Activated CD4-positive, alpha-beta T cell treated with anti-CD3 and anti-CD28 coated beads for 1 hour (primary cell): ENCODE results near the gene TOMM34.

ENCODE experiments used
- DNase-seq: peaks from one replicate; pipeline ENCODE4 v3.0.0-alpha.2; 2020

Gene TOMM34, protein sequence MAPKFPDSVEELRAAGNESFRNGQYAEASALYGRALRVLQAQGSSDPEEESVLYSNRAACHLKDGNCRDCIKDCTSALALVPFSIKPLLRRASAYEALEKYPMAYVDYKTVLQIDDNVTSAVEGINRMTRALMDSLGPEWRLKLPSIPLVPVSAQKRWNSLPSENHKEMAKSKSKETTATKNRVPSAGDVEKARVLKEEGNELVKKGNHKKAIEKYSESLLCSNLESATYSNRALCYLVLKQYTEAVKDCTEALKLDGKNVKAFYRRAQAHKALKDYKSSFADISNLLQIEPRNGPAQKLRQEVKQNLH

DNA sequence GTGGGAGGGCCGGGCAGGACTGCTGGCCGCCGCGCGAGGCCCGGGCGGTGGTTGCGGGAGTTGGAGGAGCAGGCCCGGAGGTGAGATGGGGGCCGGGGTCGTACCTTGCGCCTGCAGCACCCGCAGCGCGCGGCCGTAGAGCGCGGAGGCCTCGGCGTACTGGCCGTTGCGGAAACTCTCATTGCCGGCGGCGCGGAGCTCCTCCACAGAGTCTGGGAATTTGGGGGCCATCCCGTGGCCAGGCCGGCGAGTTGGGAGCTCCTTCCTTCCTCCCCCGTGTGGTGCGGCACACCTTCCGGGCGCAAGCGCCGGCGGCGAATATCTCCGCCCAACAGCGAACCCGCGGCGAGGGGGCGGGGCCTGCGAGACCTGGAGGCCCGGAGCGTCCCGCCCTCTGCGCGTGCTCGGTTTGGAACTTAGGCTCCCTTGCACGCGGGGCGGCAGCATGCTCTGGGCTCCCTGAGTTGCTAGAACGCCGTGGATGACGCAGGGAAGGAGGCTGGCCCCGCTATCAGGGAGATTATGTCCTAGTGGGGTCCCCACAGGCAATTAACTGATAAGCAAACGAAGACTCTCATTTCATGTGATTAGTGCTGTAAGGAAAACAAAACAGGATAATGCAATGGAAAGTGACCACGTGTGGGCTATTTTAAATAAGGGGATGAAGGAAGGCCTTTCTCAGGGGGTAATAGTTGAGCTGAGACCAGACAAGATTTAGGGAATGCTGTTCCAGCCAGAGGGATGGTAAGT is at the start of gene TOMM34:
TSS of gene TOMM34 (minus strand) at position 295 of the 750 bp plus-strand sequence. CDS start at position 231, 64 bp downstream.
- DNase-seq: peak; percentile 89

DNA sequence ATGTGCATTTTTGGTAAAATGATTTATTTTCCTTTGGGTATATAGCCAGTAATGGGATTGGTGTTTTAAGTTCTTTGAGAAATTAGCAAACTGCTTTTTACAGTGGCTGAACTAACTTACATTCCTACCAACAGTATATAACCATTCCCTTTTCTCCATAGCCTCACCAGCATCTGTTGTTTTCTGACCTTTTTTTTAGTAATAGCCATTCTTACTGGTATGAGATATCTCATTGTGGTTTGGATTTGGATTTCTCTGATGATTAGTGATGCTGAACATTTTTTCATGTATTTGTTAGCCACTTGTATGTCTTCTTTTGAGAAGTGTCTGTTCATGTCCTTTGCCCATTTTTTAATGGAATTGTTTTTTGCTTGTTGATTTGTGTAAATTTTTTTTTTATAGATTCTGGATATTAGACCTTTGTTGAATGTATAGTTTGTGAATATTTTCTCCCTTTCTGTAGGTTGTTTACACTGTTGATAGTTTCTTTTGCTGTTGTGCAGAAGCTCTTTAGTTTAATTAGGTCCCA is 48.4 kb upstream of the TOMM34 start:
- DNase-seq: no peak

DNA sequence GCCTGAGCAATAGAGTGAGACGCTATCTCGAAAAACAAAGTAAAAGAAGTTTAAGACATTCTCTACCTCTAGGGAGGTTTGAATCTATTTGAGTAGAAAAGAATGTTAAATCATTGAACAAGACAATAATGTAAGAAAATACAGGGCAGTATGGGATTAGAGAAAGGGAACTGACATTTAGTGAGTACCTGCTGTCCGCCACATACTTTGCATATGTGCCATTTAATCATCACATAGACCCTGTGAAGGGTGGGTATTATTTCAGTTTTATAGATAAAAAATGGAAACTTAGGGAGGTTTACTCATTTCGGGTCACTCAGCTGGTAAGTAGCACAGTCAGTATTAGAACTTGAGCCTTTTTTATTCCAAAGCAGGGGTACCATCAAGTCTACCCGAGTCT is 37.5 kb upstream of the TOMM34 start:
- no peak for DNase-seq

DNA sequence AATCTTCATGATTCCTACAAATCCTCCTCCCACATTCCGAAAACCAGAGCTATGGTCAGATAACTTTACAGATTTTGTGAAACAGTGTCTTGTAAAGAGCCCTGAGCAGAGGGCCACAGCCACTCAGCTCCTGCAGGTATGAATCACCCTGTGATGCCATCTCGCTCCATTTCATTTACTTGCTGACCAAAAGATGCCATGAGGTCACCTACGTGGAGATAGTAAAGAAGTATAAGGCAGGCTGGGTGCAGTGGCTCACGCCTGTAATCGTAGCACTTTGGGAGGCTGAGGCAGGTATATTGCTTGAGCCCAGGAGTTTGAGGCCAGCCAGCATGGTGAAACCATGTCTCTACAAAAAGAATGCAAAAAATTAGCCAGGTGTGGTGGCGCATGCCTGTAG is 37.0 kb upstream of the TOMM34 start:
- DNase-seq: no peak

DNA sequence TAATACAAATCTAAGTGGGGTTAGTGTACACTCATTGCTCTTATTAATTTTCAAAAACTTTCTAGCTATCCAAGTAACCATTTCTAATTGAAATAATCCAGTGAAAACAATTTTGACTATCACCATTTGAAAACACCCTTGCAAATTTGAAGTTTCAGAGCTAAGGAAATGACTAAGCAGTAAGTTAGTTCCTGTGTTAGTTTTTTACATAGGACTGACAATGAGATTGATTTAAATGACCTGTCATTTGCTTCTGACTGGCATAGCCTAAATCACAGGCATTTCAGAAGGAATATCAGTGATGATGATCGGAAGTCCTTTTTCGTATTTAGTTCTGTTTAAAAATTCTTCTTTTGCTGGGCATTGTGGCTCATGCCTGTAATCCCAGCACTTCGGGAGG is 33.1 kb upstream of the TOMM34 start:
- DNase-seq: no peak

DNA sequence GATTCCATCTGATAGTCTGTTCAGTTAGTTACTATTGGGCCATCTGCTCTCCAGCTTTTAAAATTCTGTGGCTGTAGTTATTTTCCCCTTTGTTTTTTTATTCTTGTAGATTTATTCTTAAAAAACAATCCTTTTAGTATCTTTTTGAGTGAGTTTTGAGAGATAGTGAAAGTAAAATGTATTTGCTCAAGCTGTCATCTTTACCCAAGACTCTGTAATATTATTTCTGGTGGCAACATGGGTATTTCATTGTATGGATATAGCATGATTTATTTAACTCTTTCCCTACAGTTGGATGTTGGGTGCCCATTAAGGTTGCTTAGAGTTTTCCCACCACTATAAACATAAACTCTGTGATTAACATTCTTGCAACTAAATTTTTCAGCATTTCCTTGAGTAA is 30.8 kb upstream of the TOMM34 start:
- DNase-seq: no peak

DNA sequence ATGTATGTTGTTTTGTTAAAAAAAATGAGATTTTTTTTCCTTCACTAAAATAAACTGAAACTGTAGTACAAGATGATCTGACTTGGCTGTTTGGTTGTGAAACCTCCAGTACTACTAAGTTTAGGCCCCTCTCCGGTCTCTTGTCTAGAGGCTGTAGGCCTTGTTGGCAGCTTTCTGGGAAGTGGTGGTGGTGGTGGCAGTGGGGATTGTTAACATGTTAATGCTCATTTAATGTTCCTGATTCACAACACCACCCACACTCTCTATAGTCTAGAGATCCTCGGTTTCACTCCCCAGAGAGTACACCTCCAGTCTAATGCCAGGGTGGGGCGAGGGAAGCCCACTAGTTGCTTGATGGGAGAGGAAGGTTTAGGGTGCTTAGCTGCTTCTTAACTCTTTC is 30.2 kb upstream of the TOMM34 start:
- no peak for DNase-seq

DNA sequence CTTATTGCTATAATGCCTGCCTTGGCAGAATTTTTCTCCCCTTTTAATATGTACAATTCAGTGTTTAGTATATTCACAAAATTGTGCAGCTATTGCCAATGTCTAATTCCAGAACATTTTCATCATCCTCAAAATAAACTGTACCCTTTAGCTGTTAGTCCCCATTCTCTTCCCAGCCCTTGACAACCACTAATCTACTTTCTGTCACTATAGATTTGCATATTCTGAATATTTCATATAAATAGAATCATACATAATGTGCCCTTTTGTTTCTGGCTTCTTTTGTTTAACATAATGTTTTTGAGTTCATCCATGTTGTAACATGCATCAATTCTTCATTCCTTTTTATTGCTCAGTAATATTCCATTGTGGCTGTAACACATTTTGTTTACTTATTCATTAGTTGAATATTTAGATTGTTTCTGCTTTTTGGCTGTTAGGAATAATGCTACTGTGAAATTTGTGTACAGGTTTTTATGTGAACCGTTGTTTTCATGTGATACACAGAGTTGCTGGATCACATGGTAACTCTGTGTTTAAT is 28.5 kb upstream of the TOMM34 start:
- no peak for DNase-seq

DNA sequence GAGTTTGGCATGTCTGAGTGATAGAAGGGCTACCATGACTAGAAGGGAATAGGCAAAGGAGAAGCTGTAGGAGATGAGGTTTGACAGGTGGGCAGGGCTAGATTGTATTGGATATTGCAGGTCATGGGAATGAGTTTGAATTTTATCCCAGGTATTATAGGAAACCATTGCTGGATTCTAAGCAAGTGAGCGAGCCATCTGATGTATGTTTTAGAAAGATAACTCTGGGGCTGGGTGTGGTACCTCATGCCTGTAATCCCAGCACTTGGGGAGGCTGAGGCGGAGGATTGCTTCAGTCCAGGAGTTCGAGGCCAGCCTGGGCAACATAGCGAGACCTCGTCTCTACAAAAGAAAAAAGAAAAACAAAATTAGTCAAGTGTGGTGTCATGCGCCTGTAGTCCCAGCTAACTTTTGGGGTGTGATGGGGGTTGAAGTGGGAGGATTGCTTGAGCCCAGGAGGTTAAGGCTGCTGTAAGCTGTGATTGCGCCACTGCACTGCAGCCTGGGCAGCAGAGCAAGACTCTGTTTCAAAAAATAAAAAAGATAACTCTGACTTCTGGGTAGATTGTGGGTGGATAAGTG is 23.0 kb upstream of the TOMM34 start:
- no peak for DNase-seq

DNA sequence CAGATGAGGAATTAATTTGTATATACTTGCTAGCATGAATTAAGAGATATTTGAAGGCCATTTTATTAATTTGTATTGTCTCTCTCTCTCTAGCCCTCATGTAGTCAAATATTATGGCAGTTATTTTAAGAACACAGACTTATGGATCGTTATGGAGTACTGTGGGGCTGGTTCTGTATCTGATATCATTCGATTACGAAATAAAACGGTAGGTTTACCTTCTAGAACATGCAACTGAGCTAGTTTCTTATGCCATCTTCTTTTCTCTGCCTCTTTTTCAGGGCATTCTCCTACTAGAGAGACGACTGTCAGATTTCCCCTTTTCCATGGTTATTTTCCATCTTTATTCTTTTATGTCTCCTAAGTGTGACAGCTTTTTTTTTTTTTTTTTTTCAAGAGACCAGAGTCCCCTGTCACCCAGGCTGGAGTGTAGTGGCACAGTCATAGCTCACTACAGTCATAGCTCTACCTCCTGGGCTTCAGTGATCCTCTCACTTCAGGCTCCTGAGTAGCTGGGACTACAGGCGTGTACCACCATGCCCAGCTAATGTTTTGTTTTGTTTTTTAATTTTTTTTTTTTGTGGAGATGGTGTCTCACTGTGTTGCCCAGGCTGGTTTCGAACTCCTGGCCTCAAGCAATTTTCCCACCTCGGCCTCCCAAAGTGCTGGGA is 21.7 kb upstream of the TOMM34 start:
- no peak for DNase-seq

DNA sequence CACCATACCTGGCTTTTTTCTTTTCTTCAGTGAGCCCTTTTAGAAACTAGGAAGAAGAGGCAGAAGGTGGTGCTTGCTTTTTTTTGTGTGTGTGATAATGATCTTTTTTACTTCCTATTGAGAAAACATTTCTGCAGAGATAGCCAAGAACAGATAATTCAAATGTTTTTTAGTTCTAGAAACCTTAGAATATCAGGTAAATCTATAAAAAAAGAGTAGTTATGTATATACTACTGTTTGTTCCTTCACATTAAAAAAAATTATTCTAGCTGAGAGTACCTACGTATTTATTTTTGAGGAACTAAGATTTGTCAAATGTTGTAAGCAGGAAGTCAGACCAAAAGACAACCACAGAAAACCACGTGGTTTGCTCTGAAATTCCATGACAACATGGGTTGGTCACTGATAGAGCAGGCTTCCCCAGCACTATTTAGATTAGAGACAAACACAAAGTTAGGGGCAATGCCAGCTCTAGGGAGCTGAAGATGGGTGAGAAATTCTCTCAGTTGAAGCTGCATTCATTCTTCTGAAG is 19.0 kb upstream of the TOMM34 start:
- peak; percentile 47 for DNase-seq

DNA sequence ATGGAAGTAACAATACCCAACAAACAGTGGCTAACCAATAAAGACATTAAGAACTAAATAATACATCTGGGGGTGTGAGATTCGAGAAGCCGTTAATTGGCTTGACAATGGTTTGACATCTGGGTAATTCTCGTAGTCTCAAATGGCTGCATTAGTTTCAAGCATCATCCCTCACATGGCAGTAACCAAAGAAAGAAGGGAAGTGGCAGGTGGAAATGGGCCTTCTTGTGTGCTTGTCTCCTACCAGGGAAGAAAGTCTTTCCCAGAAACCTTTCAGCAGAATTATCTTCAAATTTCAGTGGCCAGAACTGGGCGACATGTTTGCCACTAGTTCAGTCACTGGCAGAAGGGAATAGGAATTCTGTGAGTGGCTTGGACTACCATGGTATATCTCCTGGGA is 16.5 kb upstream of the TOMM34 start:
- DNase-seq: no peak

DNA sequence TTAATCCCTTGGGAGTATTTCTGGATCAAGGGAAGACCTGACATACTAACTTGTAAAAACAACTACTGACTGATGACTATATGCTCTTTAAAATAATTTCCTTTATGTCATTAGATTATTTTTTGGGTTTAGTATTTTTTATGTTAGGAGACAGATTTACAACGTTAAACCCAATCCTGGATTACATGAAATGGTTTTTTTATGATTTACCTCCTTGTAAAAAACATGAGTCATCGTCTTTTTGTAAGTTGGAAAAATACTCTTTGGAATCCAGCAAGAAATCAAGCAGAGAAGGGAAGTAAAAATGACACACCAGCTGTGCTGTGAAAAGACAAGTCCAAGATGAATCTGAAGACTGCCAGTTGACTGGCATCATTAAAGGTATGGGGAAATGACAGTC is 12.9 kb upstream of the TOMM34 start:
- DNase-seq: no peak

DNA sequence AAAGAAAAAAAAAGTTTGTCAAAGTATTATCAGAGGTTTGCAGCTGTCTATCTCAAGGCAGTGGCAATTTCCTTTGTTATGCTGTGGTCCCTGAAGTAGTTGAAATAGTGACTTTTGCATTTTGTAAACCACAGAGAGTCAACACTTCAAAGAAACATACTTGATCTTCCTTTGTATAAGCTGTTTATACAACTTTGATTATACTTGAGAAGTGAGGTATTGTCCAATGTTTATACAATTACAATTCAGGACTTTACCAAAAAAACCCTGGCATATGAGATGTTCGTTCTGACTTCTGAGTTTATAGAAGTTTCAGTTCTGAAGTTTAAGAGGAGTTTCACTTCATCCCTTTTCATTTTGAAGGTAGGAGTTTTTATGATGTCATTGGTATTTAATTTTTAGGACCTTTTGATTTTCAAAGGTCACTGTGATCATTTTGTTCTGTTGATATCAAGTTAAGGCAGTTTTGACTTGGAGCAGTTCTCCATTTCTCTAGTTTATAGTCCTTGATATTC is 10.1 kb upstream of the TOMM34 start:
- DNase-seq: no peak

DNA sequence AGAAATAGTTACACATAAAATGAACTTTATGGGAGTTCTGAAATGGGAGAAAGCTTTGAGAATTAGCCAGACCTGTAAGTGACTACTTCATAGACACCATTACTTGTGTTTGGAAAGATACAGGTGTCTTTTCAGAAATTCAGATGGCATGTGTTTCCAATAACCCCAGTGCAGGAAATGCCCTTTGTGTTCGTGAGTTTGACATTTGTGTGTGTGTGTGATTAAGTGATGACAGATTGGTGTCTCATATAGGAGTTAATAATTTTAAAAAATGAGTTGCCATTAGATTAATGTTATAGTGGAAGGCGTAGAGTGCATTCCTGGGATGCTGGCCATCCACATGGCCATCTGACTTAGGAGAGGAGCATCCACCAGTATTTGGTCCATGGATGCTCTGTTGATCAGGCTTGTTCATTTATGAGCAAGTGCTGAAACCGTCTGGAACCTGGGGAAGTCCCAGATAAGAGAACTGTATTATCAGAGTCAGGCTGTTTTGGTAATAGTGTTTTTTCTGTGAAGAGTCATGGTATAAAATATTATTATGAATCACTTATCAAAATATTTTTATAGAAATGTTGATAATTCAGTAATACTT is 9.2 kb upstream of the TOMM34 start:
- no peak for DNase-seq

DNA sequence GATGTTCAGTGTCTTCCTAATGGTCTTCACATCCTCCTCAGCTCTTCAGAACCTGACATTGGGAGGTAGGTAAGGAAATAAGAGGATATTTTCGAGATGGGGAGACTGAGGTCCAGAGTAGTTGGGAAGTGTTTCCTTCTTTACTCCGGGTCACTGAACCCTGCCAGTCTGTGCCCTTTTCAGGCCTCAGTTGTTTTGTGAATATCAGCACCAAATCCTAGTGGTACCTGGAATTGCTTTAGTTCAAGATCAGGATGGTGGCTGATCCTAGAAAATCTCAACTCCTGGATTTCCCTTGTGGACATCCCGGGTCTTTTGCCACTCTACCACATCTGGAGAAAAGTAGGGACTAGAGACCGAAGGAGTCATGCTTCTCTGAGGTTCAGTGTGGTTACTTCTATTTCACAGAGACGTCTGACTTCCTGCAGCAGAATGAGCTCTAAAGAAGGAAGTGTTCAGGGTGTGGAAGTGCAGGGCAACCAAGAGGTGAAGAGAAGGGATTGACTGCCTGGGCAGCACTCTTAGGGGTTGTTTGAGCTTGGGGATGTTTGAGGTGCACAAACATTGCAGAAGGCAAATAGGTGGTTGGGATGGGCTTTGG is 7.1 kb upstream of the TOMM34 start:
- no peak for DNase-seq

DNA sequence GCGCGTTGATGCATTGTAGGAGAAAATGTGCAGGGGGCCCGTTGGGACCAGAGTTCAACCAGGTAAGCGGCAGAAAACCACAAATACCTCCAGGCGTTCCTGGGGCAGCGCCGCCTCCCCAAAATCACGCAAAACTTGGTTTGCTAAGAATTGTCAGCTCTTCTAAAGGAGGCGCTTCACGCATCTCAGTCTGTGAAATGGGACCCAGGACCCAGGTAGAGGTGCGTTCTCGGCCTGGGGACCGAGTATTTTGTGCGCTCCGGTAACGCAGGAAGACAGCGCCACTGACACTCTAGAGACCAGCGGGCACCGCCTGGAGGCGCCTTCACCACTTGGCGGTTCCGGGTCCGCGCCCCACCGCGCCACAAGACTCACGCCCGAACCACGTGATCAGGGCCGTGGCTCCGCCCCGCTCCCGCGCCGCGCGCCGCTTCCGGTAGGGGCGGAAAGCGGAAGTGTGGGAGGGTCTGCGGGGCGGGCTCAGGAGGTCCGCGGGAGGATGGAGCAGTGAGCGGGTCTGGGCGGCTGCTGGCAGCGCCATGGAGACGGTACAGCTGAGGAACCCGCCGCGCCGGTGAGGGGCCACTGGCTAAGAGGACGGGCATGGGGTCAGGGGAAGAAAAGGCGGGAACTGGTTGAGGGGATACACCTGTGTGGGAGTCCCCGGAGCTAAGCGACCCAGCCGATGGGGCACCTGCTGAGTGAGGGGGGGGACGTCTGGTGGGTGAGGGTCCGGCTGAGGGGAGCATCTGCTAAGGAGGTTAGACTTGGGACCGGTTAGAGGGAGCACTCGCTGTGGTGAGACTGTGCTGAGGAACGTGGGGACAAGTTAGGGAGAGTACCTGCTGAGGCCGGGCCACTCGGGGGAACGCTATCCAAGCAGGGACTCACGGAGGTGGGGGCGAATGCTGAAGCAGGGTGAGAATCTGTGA is 6.1 kb upstream of the TOMM34 start, which contains the start of gene STK4:
TSS of gene STK4 (plus strand) at position 483 of the 932 bp plus-strand sequence. CDS start at position 540, 57 bp downstream.
- peak; percentile 94 for DNase-seq

DNA sequence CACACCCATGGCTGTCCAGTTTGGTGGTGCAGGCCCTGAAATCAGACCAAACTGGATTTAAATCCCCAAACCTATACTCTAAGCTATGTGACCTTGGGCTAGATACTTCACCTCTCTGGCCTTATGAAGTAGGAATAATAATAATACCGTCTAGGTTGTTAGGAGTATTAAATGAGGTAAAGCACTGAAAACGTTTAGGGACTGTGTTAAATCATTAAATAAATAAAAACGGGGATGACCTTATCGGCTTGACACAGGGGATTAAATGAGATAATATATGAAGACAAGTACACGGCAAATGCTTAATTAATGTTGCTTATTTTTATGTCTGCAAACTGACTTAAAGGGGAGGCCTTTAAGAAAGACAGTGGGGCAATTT is 5.4 kb upstream of the TOMM34 start:
- DNase-seq: no peak

DNA sequence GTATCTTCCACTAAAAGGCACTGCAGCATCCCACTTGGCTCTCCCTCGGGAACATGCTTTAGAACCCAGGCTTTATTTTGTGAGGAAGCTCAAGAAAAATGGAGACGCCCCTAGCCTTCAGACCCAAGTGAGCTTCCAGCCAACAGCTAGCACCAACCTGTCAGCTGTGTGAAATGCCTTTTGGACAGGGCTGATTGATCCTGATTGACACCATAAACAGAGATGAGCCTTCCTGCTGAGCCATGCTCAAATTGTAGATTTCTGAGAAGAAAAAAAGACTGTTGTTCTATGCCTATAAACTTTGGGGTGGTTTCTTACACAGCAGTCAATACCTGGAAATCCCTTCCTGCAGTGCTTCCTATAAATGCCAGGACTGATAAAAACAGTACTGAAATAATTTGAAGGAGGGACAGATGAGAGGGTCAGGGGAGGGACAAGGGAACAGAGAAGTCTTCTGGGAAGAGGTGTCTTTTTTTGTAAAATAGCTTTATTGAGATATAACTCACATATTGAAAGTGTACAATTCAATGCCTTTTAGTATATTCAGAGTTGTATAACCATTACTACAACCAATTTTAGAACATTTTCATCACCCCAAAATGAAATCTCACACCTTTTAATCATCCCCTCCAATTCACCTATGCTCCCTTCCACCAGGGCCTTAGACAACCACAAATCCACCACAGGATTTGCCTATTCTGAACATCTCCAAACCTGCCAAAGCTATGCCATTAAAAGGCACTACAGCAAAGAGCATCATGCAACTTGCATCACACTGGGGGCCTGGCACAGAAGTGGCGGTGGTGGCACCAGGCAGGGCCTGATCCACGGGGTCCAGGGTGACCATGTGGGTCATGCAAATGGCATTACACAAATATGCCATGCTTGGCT is 3.4 kb upstream of the TOMM34 start:
- no peak for DNase-seq
